CD4-positive, alpha-beta T cell treated with Interleukin-12 subunit alpha and Interleukin-12 subunit beta, for 1 hour (primary cell): ENCODE results near the gene SGTA.

Experiments
- DNase-seq: peaks from one replicate; pipeline ENCODE4 v3.0.0-alpha.2; 2020

Gene SGTA

GRCh38 chr19:2744113-2744512, 39.0 kb downstream of the SGTA start:
- no peak for DNase-seq

GRCh38 chr19:2743099-2743498, 40.0 kb downstream of the SGTA start:
- no peak for DNase-seq

GRCh38 chr19:2740314-2740656, 42.8 kb downstream of the SGTA start:
- no peak for DNase-seq

- DNase-seq = peak; percentile 100
These were observed 43.3 kb downstream of the SGTA start, which contains the start of gene SLC39A3 for GRCh38 chr19:2739602-2740313. Gene SLC39A3 (minus strand): TSS chr19:2740017. CDS start chr19:2737257, 2,760 bp downstream.

GRCh38 chr19:2736550-2737190, 46.4 kb downstream of the SGTA start:
- no peak for DNase-seq

GRCh38 chr19:2735374-2735773, 47.7 kb downstream of the SGTA start:
- no peak for DNase-seq

GRCh38 chr19:2734589-2735288, 48.3 kb downstream of the SGTA start:
- DNase-seq = no peak

- no peak for DNase-seq
These were observed 49.0 kb downstream of the SGTA start for GRCh38 chr19:2733930-2734588.

- no peak for DNase-seq
These were observed 50.2 kb downstream of the SGTA start for GRCh38 chr19:2732883-2733282.

- DNase-seq = no peak
These were observed 50.8 kb downstream of the SGTA start for GRCh38 chr19:2732157-2732725.

GRCh38 chr19:2731181-2731995, 51.7 kb downstream of the SGTA start:
- no peak for DNase-seq

- no peak for DNase-seq
These were observed 52.9 kb downstream of the SGTA start for GRCh38 chr19:2729943-2730818.

GRCh38 chr19:2728783-2729387, 54.2 kb downstream of the SGTA start:
- DNase-seq = no peak

GRCh38 chr19:2727640-2727944, 55.5 kb downstream of the SGTA start:
- DNase-seq = no peak

GRCh38 chr19:2726904-2727639, 56.0 kb downstream of the SGTA start:
- no peak for DNase-seq

GRCh38 chr19:2726160-2726855, 56.8 kb downstream of the SGTA start:
- DNase-seq = no peak

GRCh38 chr19:2724148-2724557, 58.9 kb downstream of the SGTA start:
- DNase-seq = no peak

GRCh38 chr19:2723747-2724146, 59.3 kb downstream of the SGTA start:
- DNase-seq = no peak

GRCh38 chr19:2723345-2723715, 59.7 kb downstream of the SGTA start:
- no peak for DNase-seq
